Panc1 (cell line): Measurements from ENCODE around the gene SDSL.

Experiments
- CTCF ChIP-seq: fragments of 450-650 bp; IDR thresholded peaks from 2 replicates; pipeline ENCODE4 v1.5.1; 2017; ENCODE audit warnings: mild to moderate bottlenecking
- REST ChIP-seq, 2 experiments: IDR thresholded peaks; 2 replicates each; pipeline ENCODE4 v1.6.1; 2011 to 2012; ENCODE audit warnings: low read depth in 2 of 2, control low read depth in 1 of 2, low read length in 1 of 2, mild to moderate bottlenecking in 1 of 2, moderate library complexity in 1 of 2; ENCODE audit not compliant: insufficient read depth in 1 of 2
- SIN3A ChIP-seq: IDR thresholded peaks from 2 replicates; pipeline ENCODE4 v1.6.1; 2012; ENCODE audit warnings: low read depth, mild to moderate bottlenecking, low read length, moderate library complexity, borderline replicate concordance; ENCODE audit not compliant: insufficient read depth

- TF ChIP-seq CTCF = no peak
- TF ChIP-seq SIN3A = no peak
- TF ChIP-seq REST (IDR thresholded peaks at IDR 0.05; ENCODE audit: insufficient read depth in 1 of 2, low read depth in 2 of 2, low read length in 1 of 2) = no peak
Observed at GRCh38 chr12:113437729-113438100, 15.5 kb downstream of the SDSL start.
